ENCODE results near the gene APBB2. TPM values are rescaled to one million over a fixed set of nuclear protein-coding genes. Genes with fewer than 3 reads are reported as not detected.

The APBB2 gene
- polyA plus RNA-seq, 3 donors, result 0.15 to 0.33 TPM; not detected in 1

DNA sequence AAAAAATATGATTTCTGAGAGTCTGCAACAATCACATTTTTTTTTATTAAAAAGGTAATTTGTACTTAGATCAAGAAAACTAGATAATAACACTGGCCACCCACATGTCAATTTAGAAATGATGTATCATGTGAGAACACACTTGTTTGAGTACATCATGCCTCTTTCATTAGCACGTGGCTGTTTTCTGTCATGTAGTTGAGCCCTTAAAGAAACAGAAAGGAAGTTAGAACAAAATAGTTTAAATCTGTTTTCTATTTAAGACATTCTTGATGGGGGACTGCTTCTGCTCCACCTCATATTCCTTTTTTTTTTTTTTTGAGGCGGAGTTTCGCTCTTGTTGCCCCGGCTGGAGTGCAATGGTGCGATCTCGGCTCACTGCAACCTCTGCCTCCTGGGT, 257.1 kb downstream of the APBB2 start:
- peaks cover 0 to 2% (median 0%) of the 10 kb centered on the region in 3 donors for H3K27me3 Mint-ChIP-seq (ENCODE audit: low read depth in 3 of 3)
- no peak overlapping the region for H3K27ac ChIP-seq (ENCODE audit: low read depth in 1 of 2, low read length in 2 of 2)
- no peaks in the 10 kb centered on the region for H3K36me3 Mint-ChIP-seq
- no peak overlapping the region for H3K4me3 ChIP-seq (replicated peaks in 1 of 3; ENCODE audit: low read depth in 2 of 3, low read length in 3 of 3)
- H3K9me3 ChIP-seq (replicated peaks in 1 of 2; ENCODE audit: control insufficient read depth in 1 of 2, insufficient read depth in 1 of 2, low read length in 2 of 2), result no peaks in the 10 kb centered on the region
- peaks cover 0 to 3% (median 0%) of the 10 kb centered on the region in 7 donors for H3K9me3 Mint-ChIP-seq
- no peak for DNase-seq
- no peaks in the 10 kb centered on the region for H3K36me3 ChIP-seq (replicated peaks in 1 of 2; ENCODE audit: control insufficient read depth in 1 of 2, insufficient read depth in 2 of 2, low read length in 2 of 2)
- H4K20me1 ChIP-seq (ENCODE audit: insufficient read depth, low read length), result no peaks in the 10 kb centered on the region
- TF ChIP-seq, protein P1, sequence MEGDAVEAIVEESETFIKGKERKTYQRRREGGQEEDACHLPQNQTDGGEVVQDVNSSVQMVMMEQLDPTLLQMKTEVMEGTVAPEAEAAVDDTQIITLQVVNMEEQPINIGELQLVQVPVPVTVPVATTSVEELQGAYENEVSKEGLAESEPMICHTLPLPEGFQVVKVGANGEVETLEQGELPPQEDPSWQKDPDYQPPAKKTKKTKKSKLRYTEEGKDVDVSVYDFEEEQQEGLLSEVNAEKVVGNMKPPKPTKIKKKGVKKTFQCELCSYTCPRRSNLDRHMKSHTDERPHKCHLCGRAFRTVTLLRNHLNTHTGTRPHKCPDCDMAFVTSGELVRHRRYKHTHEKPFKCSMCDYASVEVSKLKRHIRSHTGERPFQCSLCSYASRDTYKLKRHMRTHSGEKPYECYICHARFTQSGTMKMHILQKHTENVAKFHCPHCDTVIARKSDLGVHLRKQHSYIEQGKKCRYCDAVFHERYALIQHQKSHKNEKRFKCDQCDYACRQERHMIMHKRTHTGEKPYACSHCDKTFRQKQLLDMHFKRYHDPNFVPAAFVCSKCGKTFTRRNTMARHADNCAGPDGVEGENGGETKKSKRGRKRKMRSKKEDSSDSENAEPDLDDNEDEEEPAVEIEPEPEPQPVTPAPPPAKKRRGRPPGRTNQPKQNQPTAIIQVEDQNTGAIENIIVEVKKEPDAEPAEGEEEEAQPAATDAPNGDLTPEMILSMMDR (IDR thresholded peaks at IDR 0.05), result no peak
- H3K4me1 ChIP-seq (ENCODE audit: control insufficient read depth in 1 of 2, insufficient read depth in 2 of 2, low read length in 2 of 2), result peaks cover 25 to 27% of the 10 kb centered on the region in 2 donors
- H3K4me3 Mint-ChIP-seq, result no peak overlapping the region
- H3K4me1 Mint-ChIP-seq, result peaks cover 29% of the 10 kb centered on the region
- H2AFZ ChIP-seq (ENCODE audit: insufficient read depth, low read depth, low read length, poor library complexity, severe bottlenecking), result no peak overlapping the region
- no peaks in the 10 kb centered on the region for H3K79me2 ChIP-seq (ENCODE audit: insufficient read depth, low read length)
- H3K9ac ChIP-seq (ENCODE audit: insufficient read depth, low read length, poor library complexity, severe bottlenecking), result no peak overlapping the region
- no peaks in the 10 kb centered on the region for H3K27me3 ChIP-seq (ENCODE audit: control insufficient read depth in 2 of 2, insufficient read depth in 2 of 2, low read length in 2 of 2)
- no peak overlapping the region for H3K27ac Mint-ChIP-seq
- intact Hi-C loops (cut with micrococcal nuclease), result no loop called here
- no peak overlapping the region for H3K4me2 ChIP-seq (replicated peaks; ENCODE audit: extremely low read depth, low read length, poor library complexity, severe bottlenecking)
- WGBS (ENCODE audit: insufficient coverage), result 95% methylated on average over 5 of the region's 6 CpGs

DNA sequence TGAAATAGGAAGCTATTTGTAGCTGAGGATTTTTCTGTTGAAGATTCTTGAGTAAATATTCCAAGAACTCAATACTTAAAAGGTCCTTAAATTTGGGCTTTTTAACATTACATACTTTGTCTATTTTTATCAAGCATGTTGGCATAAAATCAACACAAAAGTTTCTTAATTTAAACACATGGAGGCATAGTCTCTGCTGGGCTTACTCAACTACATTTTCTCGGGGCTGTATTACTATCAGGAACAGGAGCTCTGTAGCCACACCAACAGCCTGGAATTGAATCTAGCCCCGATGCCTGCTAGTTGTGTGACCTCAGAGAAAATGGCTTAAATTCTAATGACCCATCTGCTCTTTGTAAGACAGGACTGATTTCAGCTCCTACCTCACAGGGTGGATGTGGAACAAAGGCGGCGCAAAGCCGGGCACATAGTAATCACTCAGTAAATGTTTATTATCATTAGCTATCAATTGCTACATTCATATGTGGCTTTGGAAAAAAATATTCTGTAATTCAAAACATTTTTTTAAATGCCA, 257.6 kb downstream of the APBB2 start:
- H3K79me2 ChIP-seq (ENCODE audit: insufficient read depth, low read length), result no peaks in the 10 kb centered on the region
- no peak overlapping the region for H3K4me2 ChIP-seq (replicated peaks; ENCODE audit: extremely low read depth, low read length, poor library complexity, severe bottlenecking)
- no peaks in the 10 kb centered on the region for H3K36me3 ChIP-seq (replicated peaks in 1 of 2; ENCODE audit: control insufficient read depth in 1 of 2, insufficient read depth in 2 of 2, low read length in 2 of 2)
- no peak overlapping the region for H3K4me3 ChIP-seq (replicated peaks in 1 of 3; ENCODE audit: low read depth in 2 of 3, low read length in 3 of 3)
- H3K36me3 Mint-ChIP-seq, result no peaks in the 10 kb centered on the region
- H3K27ac ChIP-seq (ENCODE audit: low read depth in 1 of 2, low read length in 2 of 2), result no peak overlapping the region
- peaks cover 29 to 30% of the 10 kb centered on the region in 2 donors for H3K4me1 ChIP-seq (ENCODE audit: control insufficient read depth in 1 of 2, insufficient read depth in 2 of 2, low read length in 2 of 2)
- intact Hi-C loops (cut with micrococcal nuclease), result no loop called here
- no peak overlapping the region for H3K9ac ChIP-seq (ENCODE audit: insufficient read depth, low read length, poor library complexity, severe bottlenecking)
- TF ChIP-seq, protein P1 (IDR thresholded peaks at IDR 0.05), result no peak
- WGBS (ENCODE audit: insufficient coverage), result 60% methylated on average over 1 of the region's 5 CpGs
- H3K9me3 Mint-ChIP-seq, result peaks cover 0 to 3% (median 0%) of the 10 kb centered on the region in 7 donors
- no peaks in the 10 kb centered on the region for H3K27me3 ChIP-seq (ENCODE audit: control insufficient read depth in 2 of 2, insufficient read depth in 2 of 2, low read length in 2 of 2)
- H3K27me3 Mint-ChIP-seq (ENCODE audit: low read depth in 3 of 3), result peaks cover 0 to 2% (median 0%) of the 10 kb centered on the region in 3 donors
- DNase-seq, result no peak
- no peak overlapping the region for H2AFZ ChIP-seq (ENCODE audit: insufficient read depth, low read depth, low read length, poor library complexity, severe bottlenecking)
- no peaks in the 10 kb centered on the region for H4K20me1 ChIP-seq (ENCODE audit: insufficient read depth, low read length)
- H3K4me1 Mint-ChIP-seq, result peaks cover 33% of the 10 kb centered on the region
- H3K4me3 Mint-ChIP-seq, result no peak overlapping the region
- no peaks in the 10 kb centered on the region for H3K9me3 ChIP-seq (replicated peaks in 1 of 2; ENCODE audit: control insufficient read depth in 1 of 2, insufficient read depth in 1 of 2, low read length in 2 of 2)
- H3K27ac Mint-ChIP-seq, result no peak overlapping the region
